PC-3 (cell line): ENCODE data around the gene TGFBR3L.

Experiments
- EZH2phosphoT487 ChIP-seq: fragments of 300-600 bp; sonication (generic); IDR thresholded peaks from 2 replicates; pipeline ENCODE4 v1.6.1; 2018; ENCODE audit warnings: mild to moderate bottlenecking, antibody characterized with exemption, low read length, borderline replicate concordance
- TF ChIP-seq, protein P1 (sequence below): fragments of 300-600 bp; sonication (generic); conservative IDR thresholded peaks from 2 replicates; pipeline ENCODE4 v1.5.1; 2017; ENCODE audit warnings: antibody characterized with exemption, low read depth, mild to moderate bottlenecking, low read length

DNA sequence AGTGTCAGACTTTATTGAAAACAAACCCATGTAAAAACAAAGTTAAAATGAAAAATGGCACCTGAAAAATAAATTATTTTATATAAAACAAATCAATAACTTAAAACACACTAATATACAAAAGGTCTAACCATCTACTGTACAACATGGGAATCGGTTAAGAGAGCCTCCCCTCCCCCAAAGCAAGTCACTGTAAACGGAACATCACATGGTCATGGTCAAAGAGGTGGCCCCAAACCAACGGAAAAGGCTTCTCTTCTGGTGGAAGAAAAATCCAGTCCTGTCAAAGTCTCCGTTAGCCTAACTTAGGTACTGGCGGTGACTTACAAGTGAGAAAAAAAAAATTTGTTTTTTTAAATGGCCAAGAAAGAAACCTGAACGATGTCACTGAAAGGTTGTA is 44.6 kb downstream of the TGFBR3L start:
- TF ChIP-seq, protein P1, sequence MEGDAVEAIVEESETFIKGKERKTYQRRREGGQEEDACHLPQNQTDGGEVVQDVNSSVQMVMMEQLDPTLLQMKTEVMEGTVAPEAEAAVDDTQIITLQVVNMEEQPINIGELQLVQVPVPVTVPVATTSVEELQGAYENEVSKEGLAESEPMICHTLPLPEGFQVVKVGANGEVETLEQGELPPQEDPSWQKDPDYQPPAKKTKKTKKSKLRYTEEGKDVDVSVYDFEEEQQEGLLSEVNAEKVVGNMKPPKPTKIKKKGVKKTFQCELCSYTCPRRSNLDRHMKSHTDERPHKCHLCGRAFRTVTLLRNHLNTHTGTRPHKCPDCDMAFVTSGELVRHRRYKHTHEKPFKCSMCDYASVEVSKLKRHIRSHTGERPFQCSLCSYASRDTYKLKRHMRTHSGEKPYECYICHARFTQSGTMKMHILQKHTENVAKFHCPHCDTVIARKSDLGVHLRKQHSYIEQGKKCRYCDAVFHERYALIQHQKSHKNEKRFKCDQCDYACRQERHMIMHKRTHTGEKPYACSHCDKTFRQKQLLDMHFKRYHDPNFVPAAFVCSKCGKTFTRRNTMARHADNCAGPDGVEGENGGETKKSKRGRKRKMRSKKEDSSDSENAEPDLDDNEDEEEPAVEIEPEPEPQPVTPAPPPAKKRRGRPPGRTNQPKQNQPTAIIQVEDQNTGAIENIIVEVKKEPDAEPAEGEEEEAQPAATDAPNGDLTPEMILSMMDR: no peak
- no peak for TF ChIP-seq EZH2phosphoT487
